ENCODE measurements around the gene LRRC7.
"Not testable (repeated sequence)": the region's sequence is repeated elsewhere in the genome, so short reads cannot be mapped to it uniquely, and the experiment has no call there.

Gene LRRC7

GRCh38 chr1:69946935-69947334, 379.2 kb downstream of the LRRC7 start:
- DNase-seq (ENCODE audit: low read depth in 1 of 2, low spot score in 1 of 2): no peak

GRCh38 chr1:69947837-69948236, 380.1 kb downstream of the LRRC7 start:
- no peak for DNase-seq (ENCODE audit: low read depth in 1 of 2, low spot score in 1 of 2)

- DNase-seq (ENCODE audit: low read depth in 1 of 2, low spot score in 1 of 2): no peak
Measured at GRCh38 chr1:69952676-69953075, 385.0 kb downstream of the LRRC7 start.

DNA sequence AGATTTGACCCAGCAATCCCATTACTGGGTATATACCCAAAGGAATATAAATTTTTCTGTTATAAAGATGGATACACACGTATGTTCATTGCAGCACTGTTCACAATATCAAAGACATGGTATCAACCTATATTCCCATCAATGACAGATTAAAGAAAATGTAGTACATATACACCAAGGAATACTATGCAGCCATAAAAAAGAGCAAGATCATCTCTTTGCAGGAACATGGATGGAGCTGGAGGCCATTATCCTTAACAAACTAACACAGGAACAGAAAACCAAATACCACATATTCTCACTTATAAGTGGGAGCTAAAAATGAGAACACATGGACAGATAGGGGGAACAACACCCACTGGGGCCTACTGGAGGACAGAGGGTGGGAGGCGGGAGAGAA, 394.7 kb downstream of the LRRC7 start:
- DNase-seq (ENCODE audit: low read depth in 1 of 2, low spot score in 1 of 2): not testable (repeated sequence)

DNA sequence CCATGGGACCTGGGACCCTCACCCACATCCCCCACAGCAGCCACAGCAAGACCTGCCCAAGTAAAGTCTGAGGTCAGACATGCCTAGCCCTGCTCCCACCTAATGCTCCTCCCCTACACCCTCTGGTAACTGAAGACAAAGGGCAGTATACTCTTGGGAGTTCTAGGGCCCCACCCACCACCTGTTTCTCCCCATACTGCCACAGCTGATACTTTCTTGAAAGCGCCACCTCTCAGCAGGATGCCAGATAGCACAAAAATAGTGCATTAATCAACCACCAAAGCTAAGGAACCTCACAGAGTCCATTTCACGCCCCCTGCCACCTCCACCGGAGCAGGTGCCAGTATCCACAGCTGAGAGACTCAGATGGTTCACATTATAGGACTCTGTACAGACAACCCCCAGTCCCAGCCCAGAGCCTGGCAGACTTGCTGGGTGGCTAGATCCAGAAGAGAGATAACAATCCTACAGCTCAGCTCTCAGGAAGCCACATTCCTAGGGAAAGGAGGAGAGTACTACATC, 399.6 kb downstream of the LRRC7 start:
- no peak for DNase-seq (ENCODE audit: low read depth in 1 of 2, low spot score in 1 of 2)

DNA sequence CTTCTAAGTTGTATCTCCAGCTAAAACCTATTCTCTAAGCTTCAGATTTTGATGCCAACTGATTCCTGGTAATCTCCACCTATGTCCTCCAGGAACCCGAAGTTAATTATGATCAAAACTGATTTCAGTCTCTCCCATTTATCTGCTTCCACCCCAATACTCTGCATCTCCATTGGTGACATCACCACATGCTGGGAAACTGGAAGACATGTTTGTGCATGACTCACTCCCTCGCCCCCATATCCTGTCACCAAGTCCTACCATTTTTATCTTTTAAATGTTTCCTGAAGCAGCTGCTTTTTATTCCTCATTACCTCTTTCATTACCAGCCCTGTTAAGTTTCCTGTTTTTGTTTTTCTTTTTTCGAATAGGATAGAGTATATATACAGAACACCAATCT, 409.2 kb downstream of the LRRC7 start:
- DNase-seq (ENCODE audit: low read depth in 1 of 2, low spot score in 1 of 2): no peak

DNA sequence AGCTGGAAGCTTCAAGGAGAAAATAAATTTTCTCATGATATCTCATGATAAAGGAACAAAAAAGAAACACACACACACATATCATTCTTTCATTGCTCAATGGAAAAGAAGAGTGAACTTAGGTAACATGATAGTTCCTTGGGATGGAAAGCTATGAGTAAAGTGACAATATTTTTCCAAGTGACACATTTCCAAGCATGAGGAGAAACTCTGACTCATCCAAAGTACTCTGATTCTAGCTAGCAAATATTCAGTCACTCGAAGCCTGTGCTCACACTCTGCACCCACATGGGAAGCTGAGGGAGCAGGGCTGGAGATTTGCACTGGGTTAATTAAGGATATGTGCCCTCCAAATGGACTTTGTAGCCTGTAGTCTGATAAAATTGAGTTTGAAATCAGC, 415.3 kb downstream of the LRRC7 start:
- DNase-seq (ENCODE audit: low read depth in 1 of 2, low spot score in 1 of 2): no peak

- DNase-seq (ENCODE audit: low read depth in 1 of 2, low spot score in 1 of 2): no peak
Measured at GRCh38 chr1:69985376-69985775, 417.7 kb downstream of the LRRC7 start.

DNA sequence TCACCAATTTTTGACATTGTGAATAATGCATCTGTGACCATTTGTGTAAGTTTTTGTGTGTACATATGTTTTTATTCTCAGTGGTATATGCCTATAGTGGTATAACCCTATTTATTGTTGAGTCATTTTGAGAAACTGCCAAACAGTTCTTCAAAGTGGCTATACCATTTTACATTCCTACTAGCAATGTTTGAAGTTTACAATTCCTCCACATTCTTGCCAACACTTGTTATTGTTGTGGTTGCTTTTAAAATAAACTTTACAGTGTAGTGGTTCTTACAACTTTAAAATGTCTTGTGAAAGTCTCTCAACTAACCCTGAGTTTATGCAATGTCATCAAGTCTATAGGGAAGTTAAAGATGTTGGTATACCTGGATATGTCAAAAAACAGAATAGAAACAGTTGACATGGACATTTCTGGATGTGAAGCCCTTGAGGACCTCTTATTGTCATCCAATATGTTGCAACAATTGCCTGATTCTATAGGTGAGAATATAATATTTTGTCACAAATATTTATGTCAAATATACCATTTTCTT, 418.2 kb downstream of the LRRC7 start:
- DNase-seq (ENCODE audit: low read depth in 1 of 2, low spot score in 1 of 2): no peak

DNA sequence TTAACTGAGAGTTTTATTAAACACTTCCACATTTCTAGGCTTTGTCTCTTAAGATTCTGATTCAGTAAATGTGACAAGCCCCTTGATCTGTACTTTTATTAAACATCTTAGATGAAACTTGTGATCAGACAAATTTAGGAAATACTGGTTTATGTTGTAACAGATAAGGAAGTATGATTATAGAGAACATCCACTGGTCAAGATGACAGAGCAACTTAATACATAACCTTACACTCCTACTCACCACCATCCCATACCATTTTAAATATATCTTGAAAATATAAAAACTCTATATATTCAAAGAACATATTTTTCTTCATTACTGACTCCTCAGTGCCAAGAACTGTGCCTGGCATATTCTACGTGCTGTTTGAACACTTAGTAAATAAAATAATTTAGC, 420.2 kb downstream of the LRRC7 start:
- DNase-seq (ENCODE audit: low read depth in 1 of 2, low spot score in 1 of 2): no peak

DNA sequence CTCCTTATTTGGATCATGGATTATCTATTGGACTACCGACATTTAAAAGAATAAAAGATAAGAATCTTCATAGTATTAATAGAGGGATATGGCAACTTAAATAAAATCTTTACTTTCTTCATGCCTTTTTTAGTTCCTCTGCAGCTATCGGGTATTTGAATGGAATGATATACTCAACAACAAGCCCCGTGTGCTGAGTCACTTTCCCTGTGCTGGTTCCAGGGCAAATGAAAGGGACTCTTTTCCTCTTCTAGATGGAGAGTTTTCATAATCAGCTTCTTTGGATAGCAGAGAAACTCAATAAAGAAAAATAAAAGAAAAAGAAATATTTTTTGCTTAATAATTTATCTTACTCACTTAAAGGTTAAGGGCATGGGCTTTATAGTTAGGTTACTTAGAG, 423.9 kb downstream of the LRRC7 start:
- no peak for DNase-seq (ENCODE audit: low read depth in 1 of 2, low spot score in 1 of 2)

- no peak for DNase-seq (ENCODE audit: low read depth in 1 of 2, low spot score in 1 of 2)
Measured at GRCh38 chr1:69992594-69992993, 424.9 kb downstream of the LRRC7 start.

DNA sequence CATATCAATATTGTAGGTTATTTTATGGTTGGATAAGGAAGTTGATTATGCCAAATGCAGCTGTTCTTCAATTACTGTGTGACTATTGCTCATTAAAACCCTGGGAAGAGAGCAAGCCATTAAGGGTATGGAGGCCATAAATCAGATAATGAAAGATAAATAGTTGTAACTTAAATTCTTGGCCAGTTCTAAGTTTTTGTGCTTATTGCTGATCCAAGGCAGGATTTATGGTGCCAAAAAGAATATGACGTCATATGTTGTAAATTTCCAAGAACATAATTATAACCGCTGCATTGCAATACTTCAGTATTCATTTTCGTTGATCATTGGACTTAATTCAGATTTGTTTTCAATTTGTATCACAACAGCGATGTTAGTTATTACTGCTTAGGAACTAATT, 426.1 kb downstream of the LRRC7 start:
- DNase-seq (ENCODE audit: low read depth in 1 of 2, low spot score in 1 of 2): no peak

- no peak for DNase-seq (ENCODE audit: low read depth in 1 of 2, low spot score in 1 of 2)
Measured at GRCh38 chr1:69994241-69994640, 426.5 kb downstream of the LRRC7 start.

GRCh38 chr1:69998847-69999246, 431.1 kb downstream of the LRRC7 start:
- DNase-seq (ENCODE audit: low read depth in 1 of 2, low spot score in 1 of 2): no peak

DNA sequence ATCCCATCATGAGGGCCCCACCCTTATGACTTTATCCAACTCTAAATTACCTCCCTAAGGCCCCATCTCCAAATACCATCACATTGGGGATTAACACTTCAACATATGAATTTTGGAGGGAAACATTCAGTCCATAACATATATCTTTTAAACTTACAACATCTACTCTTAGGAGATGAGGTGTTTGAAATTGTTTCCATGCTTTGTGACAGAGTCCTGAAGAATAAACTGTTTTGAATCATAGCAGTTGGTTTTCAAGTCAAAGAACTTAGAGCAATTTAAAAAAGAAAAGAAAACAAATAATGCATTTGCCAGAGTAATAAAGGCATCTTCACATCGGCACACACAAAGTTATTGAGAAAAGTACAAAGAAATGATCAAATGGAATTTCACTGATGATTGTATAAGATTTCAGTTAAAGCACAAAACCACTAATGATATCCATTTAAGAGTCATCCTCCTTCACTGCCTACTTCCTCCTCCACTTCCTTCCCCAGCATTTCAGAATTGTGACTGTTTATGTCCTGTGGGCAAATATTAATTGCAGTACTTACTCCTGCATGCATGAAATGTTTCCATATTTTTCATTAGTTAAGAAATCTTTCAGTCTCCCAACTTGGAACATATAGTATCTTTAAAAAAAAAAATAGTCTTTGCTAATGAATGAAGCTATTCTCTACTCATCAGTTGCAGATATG, 435.6 kb downstream of the LRRC7 start:
- no peak for DNase-seq (ENCODE audit: low read depth in 1 of 2, low spot score in 1 of 2)

GRCh38 chr1:70005386-70006034, 437.8 kb downstream of the LRRC7 start:
- no peak for DNase-seq (ENCODE audit: low read depth in 1 of 2, low spot score in 1 of 2)

DNA sequence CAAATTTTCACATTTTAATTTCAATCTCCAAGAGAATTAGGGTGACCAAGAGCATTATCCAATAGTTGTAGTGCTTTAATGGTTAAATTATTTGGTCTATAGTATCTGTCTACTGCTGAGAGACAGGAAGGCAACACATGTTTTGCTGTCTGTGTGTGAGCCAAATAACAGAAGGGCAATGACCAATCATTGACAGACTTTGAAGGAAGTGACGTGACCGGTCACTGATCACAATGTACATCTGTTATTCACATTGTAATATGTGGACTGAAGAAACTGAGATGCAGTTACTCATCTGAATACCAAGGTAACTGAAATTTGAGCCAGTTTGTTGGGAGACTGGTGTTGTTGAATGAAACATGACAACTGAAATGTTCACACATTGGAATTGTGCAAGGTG, 440.9 kb downstream of the LRRC7 start:
- DNase-seq (ENCODE audit: low read depth in 1 of 2, low spot score in 1 of 2): no peak

GRCh38 chr1:70017770-70018169, 450.0 kb downstream of the LRRC7 start:
- DNase-seq (ENCODE audit: low read depth in 1 of 2, low spot score in 1 of 2): no peak

- no peak for DNase-seq (ENCODE audit: low read depth in 1 of 2, low spot score in 1 of 2)
Measured at GRCh38 chr1:70024272-70024671, 456.6 kb downstream of the LRRC7 start.

- DNase-seq (ENCODE audit: low read depth in 1 of 2, low spot score in 1 of 2): no peak
Measured at GRCh38 chr1:70025052-70025451, 457.3 kb downstream of the LRRC7 start.

- DNase-seq (ENCODE audit: low read depth in 1 of 2, low spot score in 1 of 2): no peak
Measured at GRCh38 chr1:70025846-70026245, 458.1 kb downstream of the LRRC7 start.

All from activated CD4-positive, alpha-beta T cell treated with anti-CD3 and anti-CD28 coated beads, Interleukin-2, amount 50 U/mL, for 24 hours (primary cell).